Measurements from ENCODE around the gene PGR. TPM values are rescaled to one million over a fixed set of nuclear protein-coding genes. Genes with fewer than 3 reads are reported as not detected.

Gene PGR
- total RNA-seq, 1 experiment from 2014 or later: 0.20 TPM

- no peak for TF ChIP-seq ATF6 (CRISPR knock-in tag; IDR thresholded peaks at IDR 0.05)
- no peak for TF ChIP-seq CBFB (CRISPR knock-in tag; IDR thresholded peaks at IDR 0.05; ENCODE audit: low read depth)
- TF ChIP-seq CREB1 (CRISPR knock-in tag; IDR thresholded peaks at IDR 0.05): no peak
- TF ChIP-seq JUN (CRISPR knock-in tag; IDR thresholded peaks at IDR 0.05): no peak
- no peak for TF ChIP-seq HMGXB4 (CRISPR knock-in tag; IDR thresholded peaks at IDR 0.05)
- TF ChIP-seq ZNF232 (CRISPR knock-in tag; IDR thresholded peaks at IDR 0.05): no peak
- no peak for TF ChIP-seq ZNF121 (CRISPR knock-in tag; IDR thresholded peaks at IDR 0.05)
- no peak for TF ChIP-seq ATF1 (CRISPR knock-in tag; IDR thresholded peaks at IDR 0.05)
- no peak for TF ChIP-seq CREM (CRISPR knock-in tag; IDR thresholded peaks at IDR 0.05)
- TF ChIP-seq CDX4 (CRISPR knock-in tag; IDR thresholded peaks at IDR 0.05; ENCODE audit: borderline replicate concordance): no peak
- TF ChIP-seq TEAD1 (CRISPR knock-in tag; IDR thresholded peaks at IDR 0.05): no peak
Observed at GRCh38 chr11:101051677-101052076, 77.9 kb downstream of the PGR start (continued).

GRCh38 chr11:101049813-101050212 lies 79.8 kb downstream of the PGR start:
- no peak overlapping the region for H3K4me3 Mint-ChIP-seq
- no peaks in the 10 kb centered on the region for H3K36me3 Mint-ChIP-seq
- peaks cover 5% of the 10 kb centered on the region for H3K4me1 Mint-ChIP-seq
- no peak for ATAC-seq
- CTCF ChIA-PET: no interaction called here
- no peak overlapping the region for H3K27ac Mint-ChIP-seq
- no peak for DNase-seq (ENCODE audit: low spot score)
- no peaks in the 10 kb centered on the region for H3K9me3 Mint-ChIP-seq
- H3K27me3 Mint-ChIP-seq (ENCODE audit: low read depth): no peaks in the 10 kb centered on the region
- POLR2A ChIA-PET: no interaction called here
- TF ChIP-seq ZBTB43 (CRISPR knock-in tag; IDR thresholded peaks at IDR 0.05): no peak
- no peak for TF ChIP-seq CBFB (CRISPR knock-in tag; IDR thresholded peaks at IDR 0.05; ENCODE audit: low read depth)
- TF ChIP-seq OVOL2 (CRISPR knock-in tag; IDR thresholded peaks at IDR 0.05; ENCODE audit: borderline replicate concordance): no peak
- TF ChIP-seq GRHL2 (CRISPR knock-in tag; IDR thresholded peaks at IDR 0.05; ENCODE audit: insufficient replicate concordance, severe bottlenecking): no peak
- no peak for TF ChIP-seq ERG (CRISPR knock-in tag; IDR thresholded peaks at IDR 0.05)
- no peak for TF ChIP-seq FOXP1 (CRISPR knock-in tag; IDR thresholded peaks at IDR 0.05; ENCODE audit: borderline replicate concordance)
- TF ChIP-seq JAZF1 (CRISPR knock-in tag; IDR thresholded peaks at IDR 0.05): no peak
- no peak for TF ChIP-seq ZNF396 (CRISPR knock-in tag; IDR thresholded peaks at IDR 0.05; ENCODE audit: borderline replicate concordance)
- TF ChIP-seq ZNF281 (CRISPR knock-in tag; IDR thresholded peaks at IDR 0.05): no peak
- no peak for TF ChIP-seq ZNF532 (CRISPR knock-in tag; IDR thresholded peaks at IDR 0.05; ENCODE audit: borderline replicate concordance)
- no peak for TF ChIP-seq JUN (CRISPR knock-in tag; IDR thresholded peaks at IDR 0.05)
- TF ChIP-seq GTF2I (CRISPR knock-in tag; conservative IDR thresholded peaks at IDR 0.05): no peak
- no peak for TF ChIP-seq CDX4 (CRISPR knock-in tag; IDR thresholded peaks at IDR 0.05; ENCODE audit: borderline replicate concordance)
- TF ChIP-seq MYBL2 (CRISPR knock-in tag; IDR thresholded peaks at IDR 0.05): no peak

Data from WTC11 (cell line).